GM12873 (cell line): ENCODE data around the gene PHF12.
A peak's percentile ranks its signal among the peaks of the same experiment; 100 is the strongest.

Experiments used
- TF ChIP-seq, protein P1 (sequence below): IDR thresholded peaks from 2 replicates; pipeline ENCODE4 v1.5.1; 2012; ENCODE audit warnings: low read depth, mild to moderate bottlenecking, moderate library complexity, low read length, control low read depth; ENCODE audit not compliant: insufficient read depth; ENCODE audit errors: missing control alignments

Gene PHF12

DNA sequence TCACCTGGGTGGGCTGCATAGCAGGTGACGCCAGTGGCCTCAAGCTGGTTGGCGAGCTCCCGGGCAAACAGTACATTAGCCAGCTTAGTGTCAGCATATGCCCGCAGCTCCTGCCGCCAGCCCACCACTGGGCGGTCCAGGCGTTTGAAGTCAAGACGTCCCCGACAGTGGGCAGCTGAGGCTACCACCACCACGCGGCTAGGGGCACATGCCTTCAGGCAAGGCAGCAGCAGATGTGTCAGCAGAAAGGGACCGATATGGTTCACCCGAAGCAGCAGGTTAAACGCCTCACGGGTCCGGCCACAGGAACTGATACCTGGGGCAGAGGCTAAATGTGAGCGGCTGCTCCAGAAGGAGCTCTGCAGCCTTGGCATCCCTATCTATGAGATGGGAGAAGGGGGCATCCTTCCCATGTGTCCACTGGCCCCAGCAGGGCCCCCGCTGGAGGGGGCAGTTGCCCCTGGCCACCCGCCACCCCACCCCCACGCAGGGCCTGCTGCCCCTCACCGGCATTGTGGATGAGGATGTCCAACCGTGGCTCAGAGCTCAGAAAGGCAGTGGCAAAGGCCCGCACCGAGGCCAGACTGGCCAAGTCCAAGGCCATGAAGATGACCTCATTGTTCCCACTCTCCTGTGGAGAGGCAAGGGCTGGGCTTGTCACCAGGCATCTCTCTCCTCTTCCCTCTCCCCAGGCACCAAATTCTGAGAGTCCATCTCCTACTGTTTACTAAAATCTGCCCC, 50.2 kb downstream of the PHF12 start:
- TF ChIP-seq, protein P1, sequence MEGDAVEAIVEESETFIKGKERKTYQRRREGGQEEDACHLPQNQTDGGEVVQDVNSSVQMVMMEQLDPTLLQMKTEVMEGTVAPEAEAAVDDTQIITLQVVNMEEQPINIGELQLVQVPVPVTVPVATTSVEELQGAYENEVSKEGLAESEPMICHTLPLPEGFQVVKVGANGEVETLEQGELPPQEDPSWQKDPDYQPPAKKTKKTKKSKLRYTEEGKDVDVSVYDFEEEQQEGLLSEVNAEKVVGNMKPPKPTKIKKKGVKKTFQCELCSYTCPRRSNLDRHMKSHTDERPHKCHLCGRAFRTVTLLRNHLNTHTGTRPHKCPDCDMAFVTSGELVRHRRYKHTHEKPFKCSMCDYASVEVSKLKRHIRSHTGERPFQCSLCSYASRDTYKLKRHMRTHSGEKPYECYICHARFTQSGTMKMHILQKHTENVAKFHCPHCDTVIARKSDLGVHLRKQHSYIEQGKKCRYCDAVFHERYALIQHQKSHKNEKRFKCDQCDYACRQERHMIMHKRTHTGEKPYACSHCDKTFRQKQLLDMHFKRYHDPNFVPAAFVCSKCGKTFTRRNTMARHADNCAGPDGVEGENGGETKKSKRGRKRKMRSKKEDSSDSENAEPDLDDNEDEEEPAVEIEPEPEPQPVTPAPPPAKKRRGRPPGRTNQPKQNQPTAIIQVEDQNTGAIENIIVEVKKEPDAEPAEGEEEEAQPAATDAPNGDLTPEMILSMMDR: no peak

DNA sequence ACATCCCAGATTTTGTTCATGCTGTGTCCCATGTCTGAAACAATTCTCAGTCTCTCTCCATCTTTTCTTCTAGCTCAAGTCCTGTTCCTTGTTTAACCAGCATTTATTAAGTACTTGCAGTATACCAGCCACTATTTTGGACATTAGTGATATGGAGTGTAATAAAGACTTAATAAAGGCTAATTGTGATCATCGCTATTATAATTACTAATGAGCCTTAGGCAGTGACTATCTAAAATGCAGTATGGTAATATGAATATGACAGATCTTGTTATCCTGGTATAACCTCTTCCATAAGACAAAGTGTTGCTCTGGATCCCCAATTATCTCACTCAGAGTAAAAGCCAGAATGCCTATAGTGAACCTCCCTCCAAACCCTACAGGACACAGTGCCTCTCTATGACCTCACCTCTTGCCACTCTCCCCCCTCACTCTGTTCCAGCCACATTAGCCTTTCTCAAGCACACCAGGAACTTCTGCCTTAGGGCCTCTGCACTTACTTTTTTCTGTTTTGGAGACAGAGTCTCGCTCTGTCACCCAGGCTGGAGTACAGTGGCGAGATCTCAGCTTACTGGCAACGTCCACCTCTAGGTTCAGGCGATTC, 52.0 kb downstream of the PHF12 start:
- TF ChIP-seq, protein P1: no peak

DNA sequence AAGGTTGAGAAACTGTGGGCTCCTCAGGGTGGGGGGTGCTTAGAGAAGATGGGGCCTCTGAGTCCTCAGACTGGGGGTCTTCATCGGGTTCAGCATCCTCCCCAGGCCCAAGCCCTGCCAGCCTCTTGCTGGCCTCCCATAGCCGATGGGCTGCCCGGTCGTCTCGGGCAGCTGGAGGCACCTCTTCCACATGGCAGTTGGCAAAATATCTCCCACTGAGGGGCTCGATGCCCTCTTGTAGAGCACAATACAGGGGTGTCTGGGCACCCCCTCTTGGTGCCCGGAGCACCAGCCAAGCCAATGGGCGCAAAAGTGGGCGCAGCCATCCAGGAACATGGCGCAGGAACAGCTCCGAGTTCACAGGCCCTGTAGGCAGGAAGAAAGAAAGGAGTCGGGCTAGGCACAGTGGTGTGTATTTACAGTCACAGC, 52.8 kb downstream of the PHF12 start:
- TF ChIP-seq, protein P1: no peak

DNA sequence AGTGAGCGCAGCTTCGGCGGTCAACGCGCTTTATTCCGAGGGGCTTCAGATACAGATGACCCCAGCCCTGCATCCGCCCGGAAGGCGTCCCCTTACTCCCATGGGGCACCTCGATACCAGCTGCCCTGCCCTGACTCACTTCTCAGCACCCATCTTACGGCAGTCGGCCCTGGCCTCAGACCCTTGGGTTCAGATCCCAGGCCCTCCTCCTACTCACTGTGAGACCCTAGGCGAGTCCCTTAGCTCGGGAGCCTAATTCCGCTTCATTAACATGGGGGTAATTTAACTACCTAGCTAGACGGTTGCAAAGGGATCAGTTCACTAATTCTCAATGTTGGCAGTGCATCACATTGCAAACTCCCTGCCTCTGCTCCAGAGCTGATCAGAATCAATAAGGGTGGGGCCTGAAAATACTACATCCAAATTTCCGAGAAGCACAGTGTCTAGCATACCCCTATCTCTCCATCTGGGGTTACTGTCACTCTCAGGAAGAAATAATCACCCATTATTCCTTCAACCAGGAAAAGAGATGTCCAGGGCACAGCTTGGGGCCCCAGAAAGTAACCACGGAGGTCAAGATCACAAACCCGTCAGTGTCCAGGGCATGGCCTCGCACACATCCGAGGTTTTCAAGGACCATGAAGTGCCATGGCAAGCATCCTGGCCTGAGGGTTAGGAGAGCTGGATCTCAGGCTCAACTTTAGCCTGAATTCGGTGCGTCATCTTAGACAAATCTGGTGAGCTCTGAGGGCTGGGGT, 53.4 kb downstream of the PHF12 start:
- TF ChIP-seq, protein P1: no peak

DNA sequence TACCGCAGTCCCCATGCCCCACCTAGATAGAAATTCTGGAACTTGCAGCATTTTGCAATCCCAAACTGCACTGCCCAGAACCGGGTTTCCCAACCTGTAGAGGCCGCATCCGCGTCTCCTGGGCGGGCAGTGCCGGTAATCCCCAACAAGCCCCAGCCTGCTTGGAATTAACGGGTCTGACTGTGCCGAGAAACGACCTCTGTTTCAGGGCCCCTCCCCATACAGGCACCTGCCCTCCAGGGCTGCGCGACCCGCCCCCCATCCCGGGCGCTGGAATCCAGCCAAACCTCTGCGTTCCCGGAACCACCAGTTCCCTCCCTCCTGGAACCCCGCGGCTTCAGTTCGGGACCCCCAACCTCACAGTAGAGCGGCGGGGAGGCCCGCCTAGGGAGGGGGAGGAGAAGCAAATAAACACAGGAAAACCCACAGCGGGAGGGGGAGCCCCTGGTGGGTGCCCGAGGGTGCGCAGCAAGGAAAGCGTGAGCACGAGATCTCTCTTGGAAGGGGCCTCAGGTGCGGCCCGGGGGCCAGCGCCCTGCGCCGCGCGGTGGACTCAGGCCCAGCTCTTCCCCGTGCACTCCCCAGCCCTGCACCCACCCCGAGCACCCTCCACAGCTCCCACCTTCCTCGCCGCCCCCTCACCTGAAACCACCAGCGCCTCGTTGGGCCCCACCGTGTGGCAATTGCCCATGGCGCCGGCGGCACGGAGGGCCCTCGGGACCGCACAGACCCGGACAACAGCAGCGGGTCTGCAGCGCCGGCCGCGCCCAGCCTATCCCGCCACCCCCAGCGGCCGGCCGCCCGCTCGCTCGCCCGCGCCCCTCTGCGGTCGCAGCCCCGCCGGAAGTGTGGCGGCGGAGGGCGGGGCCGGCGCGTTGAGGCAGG, 54.2 kb downstream of the PHF12 start, which contains the start of gene FLOT2:
Gene FLOT2, minus strand, starts transcription at position 850 of the 885 bp plus-strand sequence. Its CDS starts 159 bp downstream, at position 691.
- TF ChIP-seq, protein P1: peak; percentile 52

DNA sequence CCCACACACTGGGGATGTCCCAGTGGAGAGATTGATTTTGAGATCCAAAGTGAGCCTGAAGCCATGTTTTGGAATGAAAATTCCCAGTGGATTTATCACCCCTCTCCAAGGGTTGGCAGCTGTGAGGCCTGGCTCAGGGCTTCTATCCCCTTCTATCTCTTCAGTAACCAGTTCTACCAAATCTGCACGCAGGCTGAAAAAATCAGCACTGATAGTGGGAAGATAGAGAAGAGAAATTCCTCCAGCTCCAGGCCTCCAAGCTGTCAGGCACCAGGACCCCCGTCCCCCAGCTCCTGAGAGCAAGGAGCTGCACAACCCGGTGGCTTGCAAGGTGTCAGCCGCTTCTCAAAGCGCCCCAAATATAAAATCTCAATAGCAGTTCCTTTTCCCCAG, 54.8 kb downstream of the PHF12 start:
- TF ChIP-seq, protein P1: no peak
